Prostate gland (tissue), 2 donors: ENCODE data around the gene LCN9.

Experiments used
- POLR2AphosphoS5 ChIP-seq: sonication (generic); formaldehyde crosslinking; IDR thresholded peaks from one replicate; pipeline ENCODE4 v1.6.1; 2017; ENCODE audit warnings: antibody characterized with exemption
- TF ChIP-seq, protein P1 (sequence below), 4 experiments: fragments of 200-600 bp in 2 of 4; fragments of 450-650 bp in 2 of 4; sonication (generic) in 2 of 4; IDR thresholded peaks; 1 replicate in 3 of 4; 2 replicates in 1 of 4; pipeline ENCODE4 v1.5.1; 2016 to 2019; ENCODE audit warnings: antibody characterized with exemption in 4 of 4, mild to moderate bottlenecking in 2 of 4, moderate library complexity in 2 of 4

- no peak for TF ChIP-seq POLR2AphosphoS5
- TF ChIP-seq, protein P1, sequence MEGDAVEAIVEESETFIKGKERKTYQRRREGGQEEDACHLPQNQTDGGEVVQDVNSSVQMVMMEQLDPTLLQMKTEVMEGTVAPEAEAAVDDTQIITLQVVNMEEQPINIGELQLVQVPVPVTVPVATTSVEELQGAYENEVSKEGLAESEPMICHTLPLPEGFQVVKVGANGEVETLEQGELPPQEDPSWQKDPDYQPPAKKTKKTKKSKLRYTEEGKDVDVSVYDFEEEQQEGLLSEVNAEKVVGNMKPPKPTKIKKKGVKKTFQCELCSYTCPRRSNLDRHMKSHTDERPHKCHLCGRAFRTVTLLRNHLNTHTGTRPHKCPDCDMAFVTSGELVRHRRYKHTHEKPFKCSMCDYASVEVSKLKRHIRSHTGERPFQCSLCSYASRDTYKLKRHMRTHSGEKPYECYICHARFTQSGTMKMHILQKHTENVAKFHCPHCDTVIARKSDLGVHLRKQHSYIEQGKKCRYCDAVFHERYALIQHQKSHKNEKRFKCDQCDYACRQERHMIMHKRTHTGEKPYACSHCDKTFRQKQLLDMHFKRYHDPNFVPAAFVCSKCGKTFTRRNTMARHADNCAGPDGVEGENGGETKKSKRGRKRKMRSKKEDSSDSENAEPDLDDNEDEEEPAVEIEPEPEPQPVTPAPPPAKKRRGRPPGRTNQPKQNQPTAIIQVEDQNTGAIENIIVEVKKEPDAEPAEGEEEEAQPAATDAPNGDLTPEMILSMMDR (IDR thresholded peaks at IDR 0.05): no peak
Measured at GRCh38 chr9:135716045-135716444, 52.9 kb downstream of the LCN9 start.
